Caco-2 (cell line): Measurements from ENCODE around the gene HORMAD2. TPM values are rescaled to one million over a fixed set of nuclear protein-coding genes. Genes with fewer than 3 reads are reported as not detected.

ENCODE experiments used
- BruUV-seq: library from RNA; stranded (reverse); fragments of 400-500 nt; replicated peaks from 2 replicates; lab custom pipeline; 2021; lab: Mats Ljungman, UMichigan
- CTCF ChIA-PET: fragments of 300-600 bp; sonication (Branson Sonifier 250); formaldehyde crosslinking; loops from one replicate; lab custom pipeline; 2022; ENCODE audit warnings: antibody characterized with exemption; lab: Charles Lee
- POLR2A ChIA-PET: fragments of 300-600 bp; sonication (Branson Sonifier 250); formaldehyde crosslinking; loops from one replicate; lab custom pipeline; 2022; ENCODE audit warnings: antibody characterized with exemption; lab: Charles Lee
- DNase-seq, 2 experiments: peaks; one replicate each; pipeline versions ENCODE4 v3.0.0 to v3.0.0-alpha.2; 2020 to 2022
- H3K27me3 ChIP-seq: replicated peaks from 2 replicates; pipeline ENCODE4 v1.6.0; 2011; ENCODE audit warnings: low read length; ENCODE audit not compliant: control insufficient read depth, insufficient read depth
- H3K36me3 ChIP-seq: 2 replicates; pipeline ENCODE4 v1.5.1; 2011; ENCODE audit warnings: low read length; ENCODE audit not compliant: control insufficient read depth, insufficient read depth
- H3K4me1 ChIP-seq: fragments of 250-450 bp; sonication (Bioruptor Pico); 2 replicates; pipeline ENCODE4 v1.5.1; 2020; ENCODE audit warnings: mild to moderate bottlenecking
- H3K4me3 ChIP-seq: 2 replicates; pipeline ENCODE4 v1.5.1; 2011; ENCODE audit warnings: low read depth, mild to moderate bottlenecking, control low read depth, low read length
- H3K9me3 ChIP-seq: fragments of 250-450 bp; sonication (Bioruptor Pico); 2 replicates; pipeline ENCODE4 v1.5.1; 2020; ENCODE audit warnings: mild to moderate bottlenecking, moderate library complexity
- H3K27ac Mint-ChIP-seq: one replicate; pipeline ENCODE4 v1.8.0; 2022; ENCODE audit warnings: mixed read lengths; ENCODE audit not compliant: unreplicated experiment
- H3K27me3 Mint-ChIP-seq: one replicate; pipeline ENCODE4 v1.8.0; 2022; ENCODE audit warnings: mixed read lengths; ENCODE audit not compliant: insufficient read depth, unreplicated experiment
- H3K36me3 Mint-ChIP-seq: one replicate; pipeline ENCODE4 v1.8.0; 2022; ENCODE audit warnings: mild to moderate bottlenecking, mixed read lengths; ENCODE audit not compliant: insufficient read depth, unreplicated experiment
- H3K4me1 Mint-ChIP-seq: one replicate; pipeline ENCODE4 v1.8.0; 2022; ENCODE audit warnings: low read depth, mixed read lengths; ENCODE audit not compliant: unreplicated experiment
- H3K4me3 Mint-ChIP-seq: one replicate; pipeline ENCODE4 v1.8.0; 2022; ENCODE audit warnings: mild to moderate bottlenecking, moderate library complexity, mixed read lengths; ENCODE audit not compliant: unreplicated experiment
- H3K9me3 Mint-ChIP-seq: one replicate; pipeline ENCODE4 v1.8.0; 2022; ENCODE audit warnings: mixed read lengths; ENCODE audit not compliant: unreplicated experiment
- intact Hi-C: fragments of 100-400 bp; cut with micrococcal nuclease; formaldehyde crosslinking; loops from one replicate; pipeline ENCODE4 v1.10.0; 2022; ENCODE audit not compliant: unreplicated experiment
- total RNA-seq: library from RNA; stranded (reverse); gene quantifications from 2 replicates; pipeline ENCODE4 v1.2.3, GENCODE V29; 2022
- TF ChIP-seq, protein P1 (sequence below), 2 experiments: fragments of 200-600 bp in 1 of 2; IDR thresholded peaks; 1 replicate in 1 of 2; 2 replicates in 1 of 2; pipeline versions ENCODE4 v1.5.1 to v1.8.0; 2011 to 2022; ENCODE audit warnings: antibody characterized with exemption in 1 of 2, control low read depth in 1 of 2, inconsistent platforms in 1 of 2, low read depth in 1 of 2, low read length in 1 of 2, mild to moderate bottlenecking in 1 of 2, moderate library complexity in 1 of 2; ENCODE audit not compliant: insufficient read depth in 1 of 2, severe bottlenecking in 1 of 2, unreplicated experiment in 1 of 2

HORMAD2 gene
- total RNA-seq, 1 experiment from 2014 or later = 3.1 TPM

GRCh38 chr22:30143265-30143664 lies 63.0 kb downstream of the HORMAD2 start:
- no peak overlapping the region for H3K4me3 ChIP-seq
- TF ChIP-seq, protein P1, sequence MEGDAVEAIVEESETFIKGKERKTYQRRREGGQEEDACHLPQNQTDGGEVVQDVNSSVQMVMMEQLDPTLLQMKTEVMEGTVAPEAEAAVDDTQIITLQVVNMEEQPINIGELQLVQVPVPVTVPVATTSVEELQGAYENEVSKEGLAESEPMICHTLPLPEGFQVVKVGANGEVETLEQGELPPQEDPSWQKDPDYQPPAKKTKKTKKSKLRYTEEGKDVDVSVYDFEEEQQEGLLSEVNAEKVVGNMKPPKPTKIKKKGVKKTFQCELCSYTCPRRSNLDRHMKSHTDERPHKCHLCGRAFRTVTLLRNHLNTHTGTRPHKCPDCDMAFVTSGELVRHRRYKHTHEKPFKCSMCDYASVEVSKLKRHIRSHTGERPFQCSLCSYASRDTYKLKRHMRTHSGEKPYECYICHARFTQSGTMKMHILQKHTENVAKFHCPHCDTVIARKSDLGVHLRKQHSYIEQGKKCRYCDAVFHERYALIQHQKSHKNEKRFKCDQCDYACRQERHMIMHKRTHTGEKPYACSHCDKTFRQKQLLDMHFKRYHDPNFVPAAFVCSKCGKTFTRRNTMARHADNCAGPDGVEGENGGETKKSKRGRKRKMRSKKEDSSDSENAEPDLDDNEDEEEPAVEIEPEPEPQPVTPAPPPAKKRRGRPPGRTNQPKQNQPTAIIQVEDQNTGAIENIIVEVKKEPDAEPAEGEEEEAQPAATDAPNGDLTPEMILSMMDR (IDR thresholded peaks at IDR 0.05; ENCODE audit: insufficient read depth in 1 of 2, low read depth in 1 of 2, low read length in 1 of 2, severe bottlenecking in 1 of 2, unreplicated experiment in 1 of 2) = no peak
- H3K27me3 Mint-ChIP-seq = no peaks in the 10 kb centered on the region
- DNase-seq = no peak
- H3K4me1 Mint-ChIP-seq = no peaks in the 10 kb centered on the region
- no peaks in the 10 kb centered on the region for H3K4me1 ChIP-seq
- no peak overlapping the region for H3K4me3 Mint-ChIP-seq
- ChIA-PET POLR2A (no interaction called here), CTCF (no interaction called here)
- no peaks in the 10 kb centered on the region for H3K27me3 ChIP-seq
- H3K9me3 ChIP-seq = no peaks in the 10 kb centered on the region
- no peaks in the 10 kb centered on the region for H3K36me3 Mint-ChIP-seq
- no peaks in the 10 kb centered on the region for H3K9me3 Mint-ChIP-seq
- intact Hi-C loops = no loop called here
- H3K36me3 ChIP-seq = no peaks in the 10 kb centered on the region
- BruUV-seq = no TSS peak
- no peak overlapping the region for H3K27ac Mint-ChIP-seq

- H3K4me1 Mint-ChIP-seq = no peaks in the 10 kb centered on the region
- H3K4me3 ChIP-seq = no peak overlapping the region
- CTCF ChIA-PET = no interaction called here
- no peaks in the 10 kb centered on the region for H3K4me1 ChIP-seq
- no peak overlapping the region for H3K4me3 Mint-ChIP-seq
- no TSS peak for BruUV-seq
- no peaks in the 10 kb centered on the region for H3K27me3 ChIP-seq
- TF ChIP-seq, protein P1 (IDR thresholded peaks at IDR 0.05; ENCODE audit: insufficient read depth in 1 of 2, low read depth in 1 of 2, low read length in 1 of 2, severe bottlenecking in 1 of 2, unreplicated experiment in 1 of 2) = no peak
- H3K27ac Mint-ChIP-seq = no peak overlapping the region
- no peaks in the 10 kb centered on the region for H3K9me3 Mint-ChIP-seq
- intact Hi-C loops = no loop called here
- POLR2A ChIA-PET = no interaction called here
- no peak for DNase-seq
- no peaks in the 10 kb centered on the region for H3K36me3 ChIP-seq
- H3K9me3 ChIP-seq = no peaks in the 10 kb centered on the region
- H3K36me3 Mint-ChIP-seq = no peaks in the 10 kb centered on the region
- no peaks in the 10 kb centered on the region for H3K27me3 Mint-ChIP-seq
Observed at GRCh38 chr22:30144391-30144790, 64.1 kb downstream of the HORMAD2 start.

- H3K4me3 Mint-ChIP-seq = no peak overlapping the region
- H3K4me1 Mint-ChIP-seq = no peaks in the 10 kb centered on the region
- Histone ChIP-seq H3K4me1 (no peaks in the 10 kb centered on the region), H3K36me3 (no peaks in the 10 kb centered on the region), H3K4me3 (no peak overlapping the region), H3K27me3 (no peaks in the 10 kb centered on the region), H3K9me3 (no peaks in the 10 kb centered on the region)
- BruUV-seq = no TSS peak
- H3K27me3 Mint-ChIP-seq = no peaks in the 10 kb centered on the region
- no peak overlapping the region for H3K27ac Mint-ChIP-seq
- intact Hi-C loops = no loop called here
- no peaks in the 10 kb centered on the region for H3K9me3 Mint-ChIP-seq
- H3K36me3 Mint-ChIP-seq = no peaks in the 10 kb centered on the region
- no peak for DNase-seq
- POLR2A ChIA-PET = no interaction called here
- CTCF ChIA-PET = no interaction called here
- TF ChIP-seq, protein P1 (IDR thresholded peaks at IDR 0.05; ENCODE audit: insufficient read depth in 1 of 2, low read depth in 1 of 2, low read length in 1 of 2, severe bottlenecking in 1 of 2, unreplicated experiment in 1 of 2) = no peak
Observed at GRCh38 chr22:30150212-30150611, 69.9 kb downstream of the HORMAD2 start.
